HL-60/S4 treated with retinoic acid at 250 ng/mL for 4 days and 3 days (cell line): ENCODE measurements around the gene MYO5B.

Experiments used
- in situ Hi-C: fragments of 300-500 bp; cut with MboI; formaldehyde crosslinking; loops from 2 replicates; pipeline ENCODE4 v1.7.0; 2022; ENCODE audit warnings: low sequenced_read_pairs

MYO5B gene

GRCh38 chr18:50189160-50189559 lies 5.8 kb downstream of the MYO5B start:
- in situ Hi-C loops = no loop called here

- in situ Hi-C loops = no loop called here
Observed at GRCh38 chr18:50188652-50189051, 6.3 kb downstream of the MYO5B start.

- in situ Hi-C loops = no loop called here
Observed at GRCh38 chr18:50187659-50188058, 7.3 kb downstream of the MYO5B start.

DNA sequence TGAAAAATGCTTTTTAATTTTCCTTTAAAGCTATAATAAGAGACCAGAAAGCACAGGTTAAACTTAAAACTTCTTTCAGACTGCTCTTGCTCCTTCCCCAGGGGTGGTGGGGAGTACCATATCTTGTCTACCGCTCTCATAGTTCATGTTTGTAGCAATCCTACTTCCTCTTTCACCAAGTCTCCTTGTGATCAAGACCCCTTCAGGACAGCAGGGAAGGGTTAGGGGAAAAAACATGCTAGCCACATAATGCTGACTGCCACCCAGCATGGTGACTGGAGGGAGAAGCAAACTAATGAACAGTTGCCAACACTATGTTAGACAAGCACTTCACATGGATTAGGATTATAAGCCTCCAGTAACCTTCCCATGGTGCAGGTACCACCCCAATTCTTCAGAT lies 8.6 kb downstream of the MYO5B start:
- in situ Hi-C loops = no loop called here

GRCh38 chr18:50183556-50183955 lies 11.4 kb downstream of the MYO5B start:
- in situ Hi-C loops = no loop called here

DNA sequence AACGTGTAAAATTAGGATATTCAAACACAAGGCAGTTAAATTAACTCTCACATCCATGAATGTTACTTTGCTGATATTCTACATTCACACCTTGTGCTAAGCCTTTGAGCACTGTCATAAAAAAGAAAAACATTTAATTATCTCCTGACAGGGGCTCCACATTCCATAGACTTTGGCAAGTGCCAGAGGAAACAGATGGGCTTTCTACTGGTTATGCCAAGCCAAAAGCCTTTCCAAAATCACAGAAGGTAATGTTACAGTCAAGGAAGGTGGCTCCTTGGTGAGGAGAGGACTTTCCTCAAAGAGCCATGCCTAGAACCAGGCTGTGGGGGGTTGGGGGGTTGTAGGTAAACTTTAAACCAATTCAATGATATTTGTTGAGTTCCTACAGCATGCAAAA lies 12.4 kb downstream of the MYO5B start:
- in situ Hi-C loops = no loop called here

DNA sequence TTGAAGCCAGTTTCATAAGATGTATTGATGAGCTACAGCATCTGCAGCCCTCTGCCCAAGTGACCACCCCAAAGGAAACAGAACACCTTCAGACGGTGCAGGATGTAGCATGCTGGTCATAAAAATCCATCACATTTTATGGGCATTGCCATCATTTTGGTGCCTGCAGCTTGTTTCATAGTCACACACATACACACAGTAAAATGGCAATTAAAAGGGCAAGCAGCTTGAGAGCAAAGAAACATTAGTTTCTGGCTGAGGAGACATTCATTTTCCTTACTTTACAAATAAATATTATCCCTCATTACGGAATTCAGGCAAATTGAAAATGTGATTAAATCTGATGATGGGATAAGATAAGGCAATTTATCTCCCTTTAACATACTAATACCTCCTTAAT lies 13.4 kb downstream of the MYO5B start:
- in situ Hi-C loops = no loop called here

DNA sequence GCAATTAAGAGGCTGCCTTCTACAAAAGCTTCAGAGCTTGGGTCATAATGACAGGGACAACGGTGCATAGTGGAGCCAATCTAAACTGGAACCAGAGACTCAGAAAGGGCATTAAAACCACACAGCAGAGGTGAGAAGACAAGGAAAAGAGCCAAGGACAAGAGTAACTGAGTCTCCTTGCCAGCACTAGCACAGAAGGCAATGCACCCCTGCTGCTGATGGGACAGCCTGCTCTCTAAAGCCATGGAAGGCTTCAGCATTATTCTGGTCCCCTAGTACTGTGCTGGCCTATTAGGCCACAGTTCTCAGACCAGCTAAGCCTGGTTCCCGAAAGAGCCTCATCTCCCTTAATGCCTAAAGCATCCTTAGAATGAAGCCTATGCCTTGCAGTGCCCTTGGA lies 15.5 kb downstream of the MYO5B start:
- in situ Hi-C loops = no loop called here

DNA sequence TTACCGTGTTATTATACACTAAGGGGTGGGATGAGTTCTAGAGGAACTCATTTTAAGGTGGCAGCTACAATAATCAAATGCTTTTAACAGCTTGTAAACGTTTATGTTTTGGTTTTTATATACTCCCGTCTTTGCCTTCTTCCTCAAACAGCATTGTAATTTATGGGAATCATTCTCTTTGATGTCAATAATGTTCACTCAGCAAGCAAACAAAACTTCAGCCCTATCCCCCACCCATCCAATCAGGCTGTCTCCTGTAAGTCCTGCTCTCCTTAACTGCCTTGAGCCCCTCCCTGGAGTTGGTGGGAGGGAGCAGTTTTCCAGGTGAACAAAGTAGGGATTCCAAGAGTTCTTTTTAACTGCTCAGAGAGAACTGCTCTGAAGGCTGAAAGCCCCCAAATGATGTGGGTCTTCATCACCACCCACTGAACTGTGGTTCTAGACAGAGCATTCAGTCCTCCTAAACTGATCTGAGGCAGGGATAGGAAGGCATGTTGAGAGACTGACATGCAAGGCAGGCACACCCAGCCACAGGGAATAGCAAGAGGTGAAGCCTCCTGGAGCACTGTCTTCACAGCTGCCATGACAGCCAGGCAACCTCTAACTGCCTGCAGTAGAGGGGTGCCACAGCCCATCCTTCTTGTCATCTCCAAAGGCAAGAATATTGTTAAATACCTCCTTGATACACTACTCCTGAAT lies 17.5 kb downstream of the MYO5B start:
- in situ Hi-C loops = no loop called here

GRCh38 chr18:50172367-50172766 lies 22.6 kb downstream of the MYO5B start:
- in situ Hi-C loops = no loop called here

DNA sequence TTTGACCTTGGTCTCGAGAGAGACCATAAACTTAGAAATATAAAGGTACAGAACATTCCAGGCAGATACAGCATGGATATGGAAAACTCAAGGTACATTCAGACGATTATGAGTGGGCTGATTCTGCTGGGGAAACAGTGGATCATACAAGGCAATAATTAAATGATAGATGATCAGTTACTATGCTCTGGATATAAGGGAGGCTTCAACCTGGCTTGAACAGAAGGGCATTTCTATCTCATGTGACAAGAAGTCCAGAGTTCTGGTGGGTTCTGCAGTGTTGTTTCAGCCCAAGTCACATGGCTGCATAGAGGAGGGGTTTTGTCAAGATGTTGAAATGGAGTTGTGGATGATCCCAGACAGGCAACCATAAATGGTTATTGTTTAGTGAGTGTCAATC lies 23.5 kb downstream of the MYO5B start:
- in situ Hi-C loops = no loop called here

- in situ Hi-C loops = no loop called here
Observed at GRCh38 chr18:50170004-50170403, 24.9 kb downstream of the MYO5B start.

DNA sequence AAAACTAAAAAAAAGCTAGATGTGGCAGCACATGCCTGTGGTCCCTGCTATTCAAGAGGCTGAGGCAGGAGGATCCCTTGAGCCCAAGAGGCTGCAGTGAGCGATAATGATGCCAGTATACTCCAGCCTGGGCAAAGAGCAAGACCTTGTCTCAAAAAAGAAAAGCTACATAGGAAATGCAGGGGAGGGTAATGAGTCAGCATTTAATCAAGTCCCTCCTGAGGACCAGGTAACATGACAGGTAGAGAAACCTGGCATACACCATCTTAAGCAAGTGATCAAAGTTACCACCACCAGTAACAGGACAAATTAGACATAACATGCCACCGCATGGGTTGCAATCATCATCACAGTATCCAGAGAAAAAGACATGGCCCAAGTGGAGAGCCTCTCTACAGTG lies 25.8 kb downstream of the MYO5B start:
- in situ Hi-C loops = no loop called here

GRCh38 chr18:50167966-50168365 lies 27.0 kb downstream of the MYO5B start:
- in situ Hi-C loops = no loop called here

DNA sequence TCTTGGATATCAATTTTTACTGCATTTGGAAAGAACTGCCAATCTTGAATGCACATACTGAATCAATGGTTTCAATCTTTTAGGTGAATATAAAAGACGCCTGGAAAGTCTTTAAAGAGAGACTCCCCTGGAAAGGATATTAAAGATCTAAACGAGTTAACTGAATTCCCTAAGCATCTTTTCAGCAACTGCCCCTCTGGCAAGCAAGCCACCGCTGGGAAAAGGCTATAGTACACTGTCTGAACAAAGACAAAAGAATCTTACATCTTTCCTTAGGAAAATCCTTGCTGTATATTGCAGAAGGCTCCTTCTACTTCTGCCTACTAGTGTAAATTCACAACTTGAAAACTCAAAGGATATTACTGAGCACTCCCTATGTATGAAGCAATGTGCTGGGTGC lies 28.0 kb downstream of the MYO5B start:
- in situ Hi-C loops = no loop called here

- in situ Hi-C loops = no loop called here
Observed at GRCh38 chr18:50163505-50163904, 31.4 kb downstream of the MYO5B start.

DNA sequence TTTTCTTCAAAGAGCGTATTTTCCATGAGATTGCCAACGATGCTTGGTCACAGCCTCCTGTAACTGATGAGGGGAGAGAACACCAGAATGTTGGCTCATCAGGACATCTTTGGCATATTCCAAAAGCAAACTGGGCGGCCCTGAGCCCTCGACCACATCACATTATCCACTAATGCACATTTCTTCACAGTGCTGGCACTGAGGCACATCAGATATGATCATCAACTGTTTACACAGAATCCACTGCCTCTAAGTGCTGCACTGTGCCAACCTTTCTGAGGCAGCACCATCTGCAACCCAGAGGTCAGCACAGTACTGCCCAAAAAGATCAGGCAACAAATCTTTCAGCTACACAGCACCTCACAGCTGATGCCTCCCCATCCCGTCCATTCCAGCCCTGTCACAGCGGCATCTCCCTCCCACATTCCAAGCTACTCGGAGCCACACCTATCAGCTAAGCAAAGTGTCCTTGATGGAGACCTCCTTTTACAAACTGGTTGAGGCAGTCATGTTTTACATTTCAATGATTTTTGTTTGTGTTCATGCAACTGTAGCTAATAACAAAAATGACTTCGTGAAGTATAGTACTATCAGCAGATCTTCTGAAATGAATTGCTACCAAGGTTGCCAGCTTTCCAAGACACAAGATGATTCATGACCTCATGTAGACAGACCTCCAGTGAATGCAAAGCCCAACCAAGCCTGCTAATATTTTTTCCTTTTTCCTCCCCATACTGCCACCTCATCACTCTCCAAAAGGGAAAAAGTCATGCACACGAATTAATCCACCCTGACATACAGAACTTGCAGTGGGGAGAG lies 32.3 kb downstream of the MYO5B start:
- in situ Hi-C loops = no loop called here

- in situ Hi-C loops = no loop called here
Observed at GRCh38 chr18:50161597-50162205, 33.2 kb downstream of the MYO5B start.

DNA sequence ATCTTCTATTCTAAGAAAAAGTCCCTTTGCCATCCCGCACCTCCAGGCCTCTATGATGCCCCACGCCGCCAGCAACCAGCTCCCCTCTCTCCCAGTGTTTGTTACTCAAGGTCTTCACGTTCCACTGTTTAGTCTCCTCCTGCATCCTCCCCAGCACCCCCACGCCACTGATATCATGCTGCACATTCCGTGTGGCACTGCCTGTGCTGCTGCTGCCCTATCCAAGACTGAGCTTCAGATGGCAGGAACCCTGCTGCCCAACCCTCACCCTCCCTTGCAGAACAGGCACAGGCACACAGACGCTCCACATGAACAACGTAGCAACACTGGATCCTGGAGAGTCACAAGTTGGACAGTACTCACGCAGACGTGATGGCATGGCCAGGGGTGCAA lies 35.3 kb downstream of the MYO5B start:
- in situ Hi-C loops = no loop called here

- in situ Hi-C loops = no loop called here
Observed at GRCh38 chr18:50158866-50159653, 35.9 kb downstream of the MYO5B start.

DNA sequence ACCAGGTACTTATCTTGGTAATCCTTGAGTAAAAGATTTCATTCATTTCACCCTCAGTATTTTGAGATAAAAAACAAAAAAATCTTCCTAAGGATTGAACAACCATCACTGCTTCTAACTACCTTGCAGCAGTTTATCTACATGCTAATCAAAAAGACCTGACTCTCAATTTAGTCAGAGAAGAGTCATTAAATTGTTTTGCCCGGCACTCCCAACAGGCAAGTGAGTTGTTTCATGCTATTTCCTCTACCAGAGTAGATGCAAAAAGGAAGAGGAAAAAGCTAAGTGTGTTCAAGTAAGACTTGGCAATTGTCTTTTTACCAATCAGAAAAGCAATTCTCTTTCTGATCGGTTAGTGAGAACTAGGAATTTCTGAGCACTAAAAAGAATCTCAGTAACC lies 39.5 kb downstream of the MYO5B start:
- in situ Hi-C loops = no loop called here
